K562 (cell line): ENCODE measurements around the gene TYW3.

Source experiments
- NFE2L1 ChIP-seq: fragments of 450-650 bp; IDR thresholded peaks from 2 replicates; pipeline ENCODE4 v1.6.1; 2016; ENCODE audit warnings: missing genetic modification characterization, low read depth, mild to moderate bottlenecking, missing compliant biosample characterization, moderate library complexity, borderline replicate concordance
- PCBP2 ChIP-seq: fragments of 200-400 bp; formaldehyde crosslinking; IDR thresholded peaks from 2 replicates; pipeline ENCODE4 v1.6.1; 2018; ENCODE audit warnings: low read length, low read depth, mild to moderate bottlenecking, moderate library complexity; ENCODE audit not compliant: poor library complexity, severe bottlenecking
- POLR2A ChIP-seq: fragments of 450-650 bp; conservative IDR thresholded peaks from 2 replicates; pipeline ENCODE4 v1.6.1; 2016
- ZBTB8A ChIP-seq: fragments of 450-650 bp; IDR thresholded peaks from 2 replicates; pipeline ENCODE4 v1.6.1; 2018; ENCODE audit warnings: mild to moderate bottlenecking, moderate library complexity; ENCODE audit not compliant: partially characterized antibody
- TF ChIP-seq, protein P1 (sequence below), 2 experiments: fragments of 450-650 bp; formaldehyde crosslinking in 1 of 2; IDR thresholded peaks; 2 replicates each; pipeline versions ENCODE4 v1.4.0 to v1.6.1; 2014 to 2020; ENCODE audit warnings: mild to moderate bottlenecking in 2 of 2, borderline replicate concordance in 1 of 2, low read depth in 1 of 2

DNA sequence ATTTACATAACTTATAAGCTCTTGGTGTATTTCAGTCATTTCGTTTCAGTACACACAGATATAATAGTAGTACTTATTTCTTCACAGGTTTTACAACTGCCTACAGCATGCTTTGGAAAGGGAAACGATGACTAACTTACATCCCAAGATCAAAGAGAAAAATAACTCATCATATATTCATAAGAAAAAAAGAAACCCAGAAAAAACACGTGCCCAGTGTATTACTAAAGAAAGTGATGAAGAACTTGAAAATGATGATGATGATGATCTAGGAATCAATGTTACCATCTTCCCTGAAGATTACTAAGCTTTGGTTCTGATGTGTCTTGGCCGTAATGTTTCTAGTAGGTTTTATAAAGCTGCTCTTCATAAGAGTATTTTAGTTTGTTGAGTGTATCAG lies 30.9 kb downstream of the TYW3 start:
- TF ChIP-seq, protein P1, sequence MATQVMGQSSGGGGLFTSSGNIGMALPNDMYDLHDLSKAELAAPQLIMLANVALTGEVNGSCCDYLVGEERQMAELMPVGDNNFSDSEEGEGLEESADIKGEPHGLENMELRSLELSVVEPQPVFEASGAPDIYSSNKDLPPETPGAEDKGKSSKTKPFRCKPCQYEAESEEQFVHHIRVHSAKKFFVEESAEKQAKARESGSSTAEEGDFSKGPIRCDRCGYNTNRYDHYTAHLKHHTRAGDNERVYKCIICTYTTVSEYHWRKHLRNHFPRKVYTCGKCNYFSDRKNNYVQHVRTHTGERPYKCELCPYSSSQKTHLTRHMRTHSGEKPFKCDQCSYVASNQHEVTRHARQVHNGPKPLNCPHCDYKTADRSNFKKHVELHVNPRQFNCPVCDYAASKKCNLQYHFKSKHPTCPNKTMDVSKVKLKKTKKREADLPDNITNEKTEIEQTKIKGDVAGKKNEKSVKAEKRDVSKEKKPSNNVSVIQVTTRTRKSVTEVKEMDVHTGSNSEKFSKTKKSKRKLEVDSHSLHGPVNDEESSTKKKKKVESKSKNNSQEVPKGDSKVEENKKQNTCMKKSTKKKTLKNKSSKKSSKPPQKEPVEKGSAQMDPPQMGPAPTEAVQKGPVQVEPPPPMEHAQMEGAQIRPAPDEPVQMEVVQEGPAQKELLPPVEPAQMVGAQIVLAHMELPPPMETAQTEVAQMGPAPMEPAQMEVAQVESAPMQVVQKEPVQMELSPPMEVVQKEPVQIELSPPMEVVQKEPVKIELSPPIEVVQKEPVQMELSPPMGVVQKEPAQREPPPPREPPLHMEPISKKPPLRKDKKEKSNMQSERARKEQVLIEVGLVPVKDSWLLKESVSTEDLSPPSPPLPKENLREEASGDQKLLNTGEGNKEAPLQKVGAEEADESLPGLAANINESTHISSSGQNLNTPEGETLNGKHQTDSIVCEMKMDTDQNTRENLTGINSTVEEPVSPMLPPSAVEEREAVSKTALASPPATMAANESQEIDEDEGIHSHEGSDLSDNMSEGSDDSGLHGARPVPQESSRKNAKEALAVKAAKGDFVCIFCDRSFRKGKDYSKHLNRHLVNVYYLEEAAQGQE (IDR thresholded peaks at IDR 0.05; ENCODE audit: borderline replicate concordance): no peak
- TF ChIP-seq, protein P1 (CRISPR knock-in tag; IDR thresholded peaks at IDR 0.05; ENCODE audit: low read depth): no peak
- no peak for TF ChIP-seq NFE2L1 (tag)
- no peak for TF ChIP-seq PCBP2
- TF ChIP-seq POLR2A: no peak
- no peak for TF ChIP-seq ZBTB8A
